NCI-H510A treated with DMSO at 0.1 percent for 48 hours (cell line): Measurements from ENCODE around the gene FAM222A.

Experiments
- DNase-seq: peaks from one replicate; lab custom pipeline; 2025; lab: John Stamatoyannopoulos, UW

FAM222A gene

DNA sequence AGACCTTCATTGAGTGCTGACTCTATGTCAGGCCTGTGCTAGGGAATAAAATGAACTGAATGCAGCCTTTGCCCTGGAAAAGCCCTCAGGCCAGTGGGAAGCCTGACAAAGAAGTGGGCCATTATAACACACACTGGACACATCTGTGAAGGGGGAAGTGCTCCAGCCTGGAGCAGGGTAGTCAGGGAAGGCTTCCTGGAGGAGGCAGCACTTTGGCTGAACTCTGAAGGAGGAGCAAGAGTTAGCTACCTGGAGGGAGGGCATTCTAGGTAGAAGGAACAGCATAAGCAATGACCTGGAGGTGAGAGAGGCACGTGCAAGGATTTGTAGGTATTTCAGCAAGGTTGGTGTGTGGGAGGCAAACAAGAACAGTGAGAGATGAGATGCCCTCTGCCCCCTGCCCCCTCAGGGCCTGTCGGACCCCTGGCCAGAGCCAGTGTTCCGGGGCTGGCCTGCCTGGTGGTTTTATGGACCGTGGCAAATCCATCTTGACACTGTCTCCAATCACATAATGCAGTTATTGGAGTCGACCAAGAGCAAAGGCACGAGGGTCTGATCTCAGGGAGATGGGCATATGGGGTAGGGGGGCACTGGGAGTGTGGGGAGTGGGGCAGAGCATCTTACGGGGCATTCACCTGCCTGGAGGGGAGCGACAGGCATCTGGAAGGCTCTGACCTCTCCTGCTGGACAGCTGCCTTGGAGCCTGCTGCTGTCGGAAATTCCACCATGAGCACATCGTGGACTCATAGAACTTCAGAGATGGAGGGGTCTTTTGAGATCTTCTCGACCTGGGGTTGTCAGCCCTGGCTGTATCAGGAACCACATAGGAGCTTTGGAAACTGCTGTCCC lies 2.7 kb upstream of the FAM222A start:
- DNase-seq: no peak

DNA sequence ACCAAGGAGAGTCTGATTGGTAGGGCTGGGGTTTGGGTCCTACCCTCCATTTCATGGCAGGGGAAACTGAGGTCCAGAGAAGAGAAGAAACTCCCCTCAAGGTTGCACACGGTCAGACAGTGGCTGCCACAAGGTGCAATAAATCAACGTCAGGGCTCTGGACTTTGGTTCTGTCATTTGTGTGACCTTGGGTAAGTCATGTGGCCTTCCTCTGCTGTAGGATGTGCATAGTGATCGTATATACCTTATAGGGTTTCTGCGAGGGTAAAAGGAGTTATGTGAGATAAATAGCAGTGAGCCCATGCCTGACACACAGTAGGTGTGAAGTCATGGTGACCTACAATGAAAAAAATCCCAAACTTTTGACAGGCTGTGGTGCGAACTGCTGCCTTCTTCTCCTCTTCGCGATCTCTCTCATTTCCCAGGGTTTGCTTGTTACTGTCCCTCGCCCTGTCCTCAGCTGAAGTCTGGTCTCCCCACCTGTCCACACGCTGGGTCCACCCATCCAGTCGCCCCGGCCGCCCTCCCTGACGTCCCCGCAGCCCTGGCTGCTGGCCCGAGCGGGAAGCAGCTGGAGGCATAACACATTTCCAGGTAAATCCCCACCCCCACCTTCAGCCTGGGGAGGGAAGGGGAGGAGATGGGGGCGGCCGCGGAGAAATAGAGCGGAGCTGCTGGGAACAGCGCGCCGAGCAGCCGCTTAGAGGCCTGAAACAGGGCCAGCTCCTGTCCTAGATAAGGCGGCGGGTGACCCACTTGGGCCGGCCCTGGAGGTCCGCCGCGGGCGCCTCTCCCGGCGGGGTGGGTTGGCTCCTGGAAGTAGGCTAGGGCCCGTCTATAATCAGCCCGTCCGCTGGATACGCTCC lies 1.8 kb upstream of the FAM222A start:
- DNase-seq: no peak

DNA sequence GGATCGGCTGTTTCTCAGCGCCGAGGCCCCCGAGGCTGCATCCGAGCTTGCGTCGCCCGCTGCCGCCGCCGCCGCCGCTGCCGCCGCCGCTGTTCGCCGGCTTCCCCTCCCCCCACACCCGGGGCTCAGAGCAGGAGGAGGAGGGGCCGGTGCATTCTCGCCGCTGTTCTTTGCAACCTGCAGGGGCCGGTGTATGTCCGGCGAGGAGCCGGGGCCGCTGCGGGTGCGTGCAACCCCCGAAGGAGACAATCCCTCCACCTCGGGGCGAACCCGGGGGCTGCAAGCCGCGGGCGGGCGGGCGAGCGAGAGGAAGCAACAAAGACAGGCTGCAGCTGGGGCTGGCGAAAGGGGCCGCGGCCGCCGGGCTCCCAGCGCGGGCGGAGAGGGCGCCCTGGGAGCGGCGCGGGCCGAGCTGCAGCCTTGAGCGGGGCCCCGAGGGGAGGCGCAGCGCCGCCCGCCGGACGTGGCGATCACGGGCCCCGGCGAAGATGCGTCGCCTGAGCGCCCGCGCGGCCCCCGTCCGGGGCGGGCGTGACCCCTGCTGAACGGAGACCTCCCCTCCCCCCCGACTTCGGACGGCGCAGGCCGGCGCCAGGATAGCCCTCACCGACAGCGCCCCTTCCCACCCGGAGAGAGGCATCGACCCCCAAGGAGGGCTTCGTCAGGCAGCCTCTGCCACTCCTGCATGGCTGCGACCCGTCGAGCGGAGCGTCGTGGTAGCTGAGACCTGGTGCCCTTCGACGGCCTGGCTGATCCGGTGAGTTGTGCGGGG lies 702 bp downstream of the FAM222A start:
- DNase-seq: peak; percentile 69

- DNase-seq: no peak
Measured at GRCh38 chr12:109714913-109715244, 1.3 kb downstream of the FAM222A start.

- peak; percentile 48 for DNase-seq
Measured at GRCh38 chr12:109715310-109716091, 1.9 kb downstream of the FAM222A start.

DNA sequence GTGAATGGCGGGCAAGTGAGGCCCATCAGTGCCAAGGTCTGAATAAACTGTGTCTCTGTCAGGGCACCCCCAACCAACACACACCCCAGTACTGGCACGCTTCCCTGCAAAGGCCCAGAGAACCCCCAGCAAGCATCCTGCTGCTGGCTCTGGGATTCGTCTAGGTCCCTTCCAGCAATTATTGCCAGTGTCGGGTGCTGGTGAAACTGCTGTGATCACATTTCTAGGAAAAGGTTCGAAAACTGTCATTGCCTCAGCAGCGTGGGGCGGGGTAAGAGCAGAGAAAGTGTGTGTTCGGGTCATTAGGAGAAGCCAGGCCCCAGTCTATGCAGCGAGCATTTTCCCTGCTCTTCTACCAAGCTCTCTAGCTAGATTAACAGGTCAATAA lies 2.5 kb downstream of the FAM222A start:
- no peak for DNase-seq

DNA sequence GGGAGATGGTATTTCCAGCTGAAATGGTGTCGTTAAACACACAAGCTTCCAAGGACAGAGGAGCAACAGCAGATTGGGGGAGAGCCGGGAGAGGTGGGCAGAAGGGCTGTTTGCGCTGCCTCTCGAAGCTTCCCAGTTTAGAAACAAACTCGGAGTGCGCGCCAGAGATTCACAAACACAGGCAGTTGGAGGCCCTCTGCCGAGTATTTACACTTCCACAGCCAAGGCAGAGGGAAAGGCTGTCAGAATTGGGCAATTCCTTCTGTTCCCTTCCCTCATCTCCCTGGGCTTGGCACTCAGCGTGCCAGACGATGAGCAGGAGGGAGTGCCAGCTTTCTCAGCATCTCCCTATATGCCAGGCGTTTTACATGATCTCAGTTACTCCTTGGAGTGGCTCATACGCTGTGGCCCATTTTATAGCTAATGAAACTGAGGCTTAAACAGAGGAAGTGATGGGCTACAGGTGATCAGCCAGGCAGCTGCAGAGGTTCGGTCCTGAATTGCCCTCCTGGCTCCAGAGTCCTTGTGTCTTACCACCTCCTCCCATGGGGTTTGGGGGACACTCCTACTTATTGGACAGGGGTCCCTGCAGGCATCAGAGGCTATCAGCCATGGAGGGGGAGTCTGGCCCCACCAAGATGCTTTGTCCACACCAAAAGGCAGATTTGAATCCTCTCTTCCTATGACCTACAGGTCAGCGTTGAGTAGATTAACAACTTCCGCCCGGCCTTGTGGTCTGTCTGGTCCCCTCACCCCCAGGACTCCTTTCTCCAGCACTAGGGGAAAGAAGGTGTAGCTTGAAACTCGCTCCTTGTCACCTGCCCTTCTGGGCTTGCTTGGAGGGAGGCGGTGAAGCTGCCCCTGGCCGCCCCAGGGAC lies 3.1 kb downstream of the FAM222A start:
- no peak for DNase-seq

- DNase-seq: no peak
Measured at GRCh38 chr12:109717390-109718357, 4.0 kb downstream of the FAM222A start.

DNA sequence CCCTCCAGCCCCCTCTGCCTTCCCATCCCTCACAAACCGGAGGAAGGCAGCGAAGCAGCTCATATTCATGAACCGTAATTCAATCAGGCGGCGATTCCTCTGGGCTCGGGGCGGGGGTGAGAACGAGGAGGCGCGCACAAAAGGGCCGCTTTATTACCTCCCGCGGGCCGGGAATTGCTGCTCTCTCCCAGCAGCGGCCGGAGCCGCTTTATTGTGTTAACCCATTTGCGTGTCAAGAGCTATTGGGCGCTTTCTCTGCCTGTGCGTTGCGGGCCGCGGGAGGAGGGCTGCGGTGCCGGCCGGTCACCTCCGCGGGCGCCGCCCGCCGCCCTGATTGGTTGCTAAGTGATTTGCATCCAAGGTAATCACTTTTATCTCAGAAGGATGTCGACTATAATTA lies 4.8 kb downstream of the FAM222A start:
- DNase-seq: peak; percentile 15

DNA sequence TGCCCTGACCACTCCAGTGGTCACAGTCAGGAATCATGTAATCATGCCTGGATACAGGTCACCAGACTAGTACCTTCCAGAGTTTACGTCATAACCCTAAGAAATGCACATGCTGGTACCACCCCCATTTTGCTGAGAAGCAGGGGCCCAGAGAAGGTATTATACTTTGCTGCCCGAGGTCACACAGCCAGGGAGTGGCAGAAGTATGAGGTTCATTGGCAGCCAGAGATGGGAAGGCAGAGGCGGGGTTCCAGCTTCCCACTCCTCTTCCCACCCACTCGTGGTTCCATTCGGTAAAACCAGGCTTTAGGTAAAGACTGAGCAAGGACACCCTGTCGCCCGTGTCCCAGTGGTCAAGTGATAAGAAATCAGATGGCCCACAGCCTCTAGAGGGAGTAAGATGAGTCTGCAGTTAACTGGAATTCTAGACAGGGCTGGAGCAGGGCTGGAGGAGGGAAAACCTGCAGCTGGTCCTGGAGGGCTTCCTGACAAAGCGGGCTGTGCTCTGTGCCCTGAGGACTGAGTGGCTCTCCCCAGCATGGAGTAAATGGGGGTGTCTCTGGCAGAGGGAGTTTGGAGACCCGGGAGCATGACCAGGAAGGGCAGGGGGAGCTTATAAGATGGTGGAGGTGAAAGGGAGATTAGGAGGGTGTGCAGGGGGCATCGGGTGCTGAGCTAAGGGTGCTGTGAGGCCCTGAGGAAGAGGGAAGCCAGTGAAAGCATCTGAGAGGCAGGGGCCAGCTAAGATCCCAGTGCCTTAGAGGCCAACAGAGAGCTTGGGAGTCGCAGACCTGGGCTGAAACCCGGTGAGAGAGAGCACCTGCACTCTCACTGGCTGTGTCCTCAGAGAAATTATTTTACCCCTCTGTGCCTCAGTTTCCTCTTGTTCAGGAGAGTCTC lies 5.7 kb downstream of the FAM222A start:
- DNase-seq: peak; percentile 29

- DNase-seq: no peak
Measured at GRCh38 chr12:109720152-109720856, 6.7 kb downstream of the FAM222A start.

- no peak for DNase-seq
Measured at GRCh38 chr12:109720857-109721189, 7.2 kb downstream of the FAM222A start.

DNA sequence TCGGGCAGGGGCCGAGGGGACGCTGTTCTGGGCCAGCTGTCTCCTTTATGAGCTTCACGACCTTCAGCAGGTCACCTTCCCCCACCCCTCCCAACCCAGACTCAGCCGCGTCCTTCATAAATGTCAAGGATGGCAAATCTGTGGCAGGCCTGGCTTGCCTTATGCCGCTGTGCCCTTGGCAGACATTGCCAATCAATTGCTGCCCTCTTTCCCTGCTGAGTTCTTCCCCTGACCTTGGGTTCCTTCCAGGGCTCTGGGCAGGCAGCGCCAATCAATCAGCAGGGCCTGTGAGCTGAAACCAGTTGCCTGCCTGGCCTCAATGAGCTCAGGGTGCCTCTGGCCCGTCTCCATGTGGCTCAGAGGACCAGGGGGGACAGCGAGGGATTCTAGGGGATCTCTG lies 7.7 kb downstream of the FAM222A start:
- DNase-seq: no peak

GRCh38 chr12:109722022-109722720 lies 8.5 kb downstream of the FAM222A start:
- DNase-seq: no peak

- DNase-seq: no peak
Measured at GRCh38 chr12:109722721-109723094, 9.1 kb downstream of the FAM222A start.

DNA sequence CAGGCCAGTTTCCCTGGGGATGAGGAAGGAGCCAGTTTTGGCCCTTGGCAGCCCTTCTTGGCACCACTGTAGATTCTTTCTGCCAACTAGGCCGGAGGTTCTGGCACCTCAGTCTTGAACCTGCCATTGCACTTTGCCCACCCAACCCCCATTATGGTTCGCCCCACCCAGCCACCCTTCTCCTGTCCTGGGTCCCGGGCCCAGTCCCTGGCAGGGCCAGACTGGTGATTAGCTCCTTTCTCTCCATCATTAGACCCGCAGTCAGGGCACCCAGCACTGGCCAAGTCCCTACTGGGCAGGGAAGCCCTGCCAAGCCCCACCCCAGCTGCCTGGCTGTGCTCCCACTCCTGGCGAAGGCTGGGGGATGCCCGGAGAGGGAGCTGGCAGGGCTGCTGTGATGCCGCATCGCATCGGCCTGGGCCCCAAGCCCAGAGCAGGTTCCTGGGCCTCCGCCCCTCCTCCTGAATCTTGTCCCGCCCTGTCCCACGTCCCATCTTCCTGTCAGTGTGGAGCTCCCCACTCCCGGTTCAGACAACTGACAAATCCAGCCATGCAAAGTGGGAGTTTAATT lies 9.8 kb downstream of the FAM222A start:
- DNase-seq: no peak

- DNase-seq: no peak
Measured at GRCh38 chr12:109724321-109724892, 10.8 kb downstream of the FAM222A start.
